Adipose tissue (tissue), 3 donors: Measurements from ENCODE around the gene KIAA1217. TPM values are rescaled to one million over a fixed set of nuclear protein-coding genes. Genes with fewer than 3 reads are reported as not detected.

Source experiments
- H3K27ac ChIP-seq: one replicate; pipeline ENCODE4 v1.5.1; 2013; ENCODE audit warnings: low read depth, low read length
- WGBS, 3 donors: extraction: QIAGEN DNeasy Blood & Tissue Kit; methylation state at CpG; one replicate each; pipeline ENCODE4 v1.1.7; 2013; 5-methylcytosine and 5-hydroxymethylcytosine counted together
- polyA plus RNA-seq, 3 donors: library from polyadenylated mRNA; stranded (reverse); fragments of 200-250 nt; gene quantifications; one replicate each; pipeline ENCODE4 v1.2.3, GENCODE V29; 2013
- donor health status: healthy with polysubstance abuse.
- donor health status: Bipolar disorder and iron deficiency.
- donor health status: healthy.

The KIAA1217 gene
- polyA plus RNA-seq, 3 donors: 5.9 to 18.7 (median 13.3) TPM

DNA sequence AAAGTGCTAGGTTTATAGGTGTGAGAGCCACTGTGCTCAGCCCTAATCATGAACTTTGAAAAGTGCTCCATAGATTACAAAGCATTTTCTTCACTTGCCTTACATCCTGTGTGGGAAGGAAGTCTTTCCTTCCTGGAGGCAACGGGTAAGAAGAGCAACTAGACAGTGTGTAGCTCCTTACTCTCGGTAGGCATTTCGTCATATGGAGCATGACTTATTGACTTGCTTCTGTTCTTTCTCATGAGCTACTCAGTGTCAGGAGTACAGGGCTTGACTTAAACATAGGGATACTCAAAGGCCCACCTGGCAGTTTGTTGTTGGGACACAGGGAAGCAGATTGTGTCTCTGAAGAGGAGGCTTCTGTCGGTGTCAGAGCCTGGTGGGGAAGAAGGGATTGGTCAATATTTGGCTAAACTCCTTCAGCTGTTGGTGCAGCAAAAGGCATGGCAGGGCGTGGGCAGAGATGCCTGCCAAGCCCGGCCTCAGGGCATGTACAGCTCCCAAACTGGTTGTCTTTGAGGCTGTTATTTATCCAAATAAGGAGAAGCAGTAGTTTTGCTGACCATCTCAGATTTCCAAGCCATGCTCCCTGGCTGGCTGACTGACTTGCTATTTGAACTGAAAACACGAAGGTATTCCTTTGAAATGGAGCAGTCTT, 248.9 kb downstream of the KIAA1217 start:
- H3K27ac ChIP-seq: no peak overlapping the region
- 57 to 84% (median 60%) methylated on average over 7 of the region's 7 CpGs for WGBS, 3 donors

DNA sequence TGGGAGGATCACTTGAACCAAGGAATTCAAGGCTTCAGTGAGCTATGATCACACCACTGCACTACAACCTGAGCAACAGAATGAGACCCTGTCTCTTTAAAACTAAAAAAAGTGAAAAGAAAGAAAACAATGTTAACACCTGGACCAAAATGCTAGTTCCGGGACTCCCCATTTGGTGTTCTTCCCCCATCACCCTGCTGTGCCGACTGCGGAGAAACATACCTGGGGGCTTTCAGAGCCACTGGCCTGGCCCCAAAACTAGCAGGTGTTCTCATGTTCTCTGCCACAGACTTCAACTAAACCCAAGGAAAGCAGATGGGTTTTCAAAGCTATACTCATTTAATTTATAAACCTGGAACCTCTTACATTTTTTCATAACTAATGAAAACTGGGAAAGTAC, 250.9 kb downstream of the KIAA1217 start:
- H3K27ac ChIP-seq: no peak overlapping the region
- 70 to 97% (median 93%) methylated on average over 3 of the region's 3 CpGs for WGBS, 3 donors

DNA sequence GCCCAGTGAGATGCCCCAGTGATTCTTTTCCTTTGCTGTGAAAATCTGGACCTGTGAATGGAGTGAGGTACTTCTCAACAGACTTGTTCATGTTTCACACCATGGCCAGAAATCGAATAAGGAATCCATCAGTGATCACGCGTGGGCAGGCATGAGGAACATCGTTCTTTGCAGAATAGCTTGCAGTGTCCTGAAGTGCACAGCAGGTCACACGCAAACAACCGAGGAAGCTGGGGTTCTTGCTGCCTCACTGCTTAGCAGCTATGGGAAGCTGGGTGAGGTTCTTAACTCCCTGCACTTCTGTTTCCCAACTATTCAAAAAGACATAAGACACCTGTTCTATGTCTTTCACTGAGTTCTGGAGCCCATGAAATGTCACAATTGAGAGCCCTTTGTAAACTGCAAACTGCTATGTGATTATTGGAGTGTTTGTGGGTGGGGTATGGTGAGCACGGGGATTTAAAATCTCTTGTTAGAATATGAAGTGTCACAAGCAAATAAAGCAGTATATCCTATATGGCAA, 253.4 kb downstream of the KIAA1217 start:
- WGBS, 3 donors: 82 to 84% (median 82%) methylated on average over 7 of the region's 7 CpGs

DNA sequence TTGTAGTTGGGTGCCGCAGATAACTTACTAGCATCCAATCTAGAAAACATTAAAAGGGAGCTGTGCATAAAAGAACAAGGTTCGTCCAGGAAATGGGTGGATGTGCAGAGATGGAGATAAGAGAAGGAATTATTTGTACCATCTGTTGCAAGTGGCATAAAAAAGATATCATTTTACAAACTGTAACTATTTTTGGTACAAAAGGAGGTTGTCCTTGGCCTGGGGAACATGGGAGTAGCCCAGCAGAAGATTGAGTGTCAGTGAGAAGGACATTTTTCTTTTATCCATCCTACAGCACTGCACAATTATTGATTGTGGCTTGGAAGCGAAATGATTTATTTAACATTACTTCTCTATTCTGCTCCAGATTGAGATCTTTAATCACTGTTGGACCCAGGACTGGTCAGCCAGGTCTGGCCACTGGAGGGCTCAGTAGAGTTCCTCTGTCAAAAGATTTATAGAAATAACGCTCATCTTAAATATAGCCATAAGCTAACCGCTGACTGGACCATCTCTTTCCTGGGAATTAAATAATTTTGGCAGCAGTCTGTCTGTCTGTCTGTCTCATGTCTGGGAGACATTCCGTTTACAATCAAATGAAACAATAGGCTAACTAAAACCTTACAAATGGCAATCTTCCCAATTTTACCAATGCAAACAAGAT, 254.1 kb downstream of the KIAA1217 start:
- WGBS, 3 donors: 56 to 80% (median 80%) methylated on average over 6 of the region's 6 CpGs
- no peak overlapping the region for H3K27ac ChIP-seq

More for the DNA sequence above, 253.4 kb downstream of the KIAA1217 start:
- no peak overlapping the region for H3K27ac ChIP-seq

DNA sequence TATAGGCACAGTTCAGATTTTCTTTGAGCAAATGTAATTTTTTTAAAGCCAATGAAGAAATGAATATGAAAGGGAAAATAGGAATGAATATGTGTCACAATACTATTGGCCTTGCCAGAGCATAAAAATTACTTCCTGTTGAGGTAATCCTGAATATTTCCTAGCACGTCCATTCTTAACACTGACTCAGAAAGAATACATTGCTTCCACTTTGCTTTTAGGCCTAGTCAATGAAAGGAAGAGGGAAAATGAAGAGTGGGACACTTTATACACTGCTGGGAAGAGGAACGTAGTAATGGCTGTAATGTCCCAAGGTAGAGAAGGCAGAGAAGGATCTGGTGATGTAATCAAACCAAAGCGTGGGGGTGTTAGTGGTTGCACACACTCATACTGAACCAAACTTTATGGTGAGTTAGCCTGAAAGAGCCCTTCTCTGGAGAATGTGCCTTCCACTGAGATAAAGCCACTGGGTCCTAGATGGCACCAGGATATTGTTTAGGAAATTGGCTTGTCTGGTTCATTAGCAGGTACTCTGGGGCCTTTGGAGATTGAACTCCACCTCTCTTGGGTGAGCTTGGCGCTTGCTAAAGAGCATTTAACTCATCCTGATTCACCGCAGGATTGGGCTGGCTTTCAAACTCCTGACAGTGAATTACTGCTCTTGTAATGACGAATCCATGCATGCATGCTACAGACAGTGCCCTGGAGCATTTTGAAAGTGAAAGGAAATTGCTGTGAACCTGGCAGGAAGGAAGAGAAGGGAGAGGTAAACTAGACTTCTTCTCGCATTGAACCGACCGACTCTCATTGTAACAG, 254.9 kb downstream of the KIAA1217 start:
- no peak overlapping the region for H3K27ac ChIP-seq
- WGBS, 3 donors: 51 to 72% (median 51%) methylated on average over 9 of the region's 9 CpGs

DNA sequence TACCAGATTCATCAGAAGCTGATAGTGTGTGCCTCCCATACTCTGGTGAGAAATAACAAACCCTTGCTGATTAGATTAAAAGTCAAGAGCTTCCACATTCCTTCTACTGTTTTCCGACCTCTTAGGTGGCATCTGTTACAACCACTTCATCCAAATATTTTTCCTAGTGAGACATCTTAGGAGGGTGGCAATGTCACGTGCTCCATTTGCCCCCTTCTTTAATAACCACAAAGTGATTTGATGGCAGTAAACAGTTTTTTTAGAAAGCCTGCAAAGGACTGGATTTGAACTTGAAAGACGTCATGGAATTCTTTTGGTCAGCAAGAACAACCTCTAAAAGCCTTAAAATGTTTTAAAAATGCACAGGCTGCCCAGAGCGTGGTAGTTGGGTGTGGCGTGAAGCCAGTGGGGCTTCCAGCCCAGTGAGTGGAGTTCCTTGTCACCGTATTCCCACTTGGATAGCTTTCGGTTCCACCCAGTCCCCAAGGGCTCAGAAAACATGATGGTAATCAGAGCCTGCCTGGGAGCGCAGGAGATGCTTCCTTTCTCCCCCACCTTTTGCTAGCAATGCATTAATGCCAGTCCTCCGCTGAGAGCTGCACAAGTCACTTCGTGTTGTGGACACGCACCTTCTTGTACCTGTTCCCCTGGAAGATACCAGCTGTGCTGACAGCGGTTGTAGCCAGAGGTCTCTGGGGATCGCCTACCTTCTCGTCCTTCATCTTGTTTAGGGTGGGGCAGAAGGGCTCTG, 256.4 kb downstream of the KIAA1217 start:
- WGBS, 3 donors: 29 to 81% (median 75%) methylated on average over 14 of the region's 14 CpGs

DNA sequence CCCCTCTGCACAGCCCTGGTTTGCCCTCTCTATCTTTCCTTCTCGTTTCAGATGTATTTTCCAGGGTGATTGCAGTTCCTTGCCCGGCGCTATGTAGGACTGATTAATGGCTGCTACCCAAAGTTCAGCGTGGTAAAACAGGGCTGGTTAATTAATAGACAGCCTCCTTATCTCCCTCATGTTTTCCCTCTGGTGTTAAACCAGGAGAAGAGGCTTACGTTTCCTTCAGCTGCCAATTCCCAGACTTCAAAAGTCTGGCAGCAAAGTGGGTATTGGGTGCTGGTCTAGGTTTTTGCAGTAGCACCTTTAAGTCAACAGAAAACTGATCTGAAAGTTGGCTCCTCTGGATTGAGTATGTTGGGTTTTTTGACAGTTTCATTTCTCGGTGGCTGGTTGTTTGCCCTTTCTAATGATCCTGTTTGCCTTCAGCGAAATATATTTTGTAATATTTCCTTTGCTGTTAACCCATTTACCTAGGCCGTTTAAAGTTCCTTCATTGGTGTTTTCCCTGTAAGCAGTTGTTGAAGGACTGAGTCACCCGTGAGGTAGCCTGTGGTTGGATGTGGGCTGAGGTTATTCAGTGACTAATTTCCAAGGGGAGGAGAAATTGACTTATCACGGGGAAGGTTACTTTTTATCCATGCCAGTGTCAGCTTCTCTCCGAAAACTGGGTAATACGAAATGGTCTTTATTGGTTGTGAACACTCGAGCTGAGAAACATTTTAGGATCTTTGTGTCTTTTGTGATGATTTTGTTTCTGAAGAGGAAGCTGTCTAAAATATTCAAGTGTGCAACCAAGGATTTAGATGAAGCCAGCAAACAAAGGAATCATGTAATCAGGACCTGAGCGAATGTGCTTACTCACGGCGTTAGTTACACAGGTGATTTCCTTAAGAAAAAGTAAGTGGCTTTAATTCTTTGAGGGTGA, 257.2 kb downstream of the KIAA1217 start:
- H3K27ac ChIP-seq: no peak overlapping the region
- WGBS, 3 donors: 24 to 68% (median 68%) methylated on average over 16 of the region's 16 CpGs

More for the DNA sequence above, 256.4 kb downstream of the KIAA1217 start:
- no peak overlapping the region for H3K27ac ChIP-seq

DNA sequence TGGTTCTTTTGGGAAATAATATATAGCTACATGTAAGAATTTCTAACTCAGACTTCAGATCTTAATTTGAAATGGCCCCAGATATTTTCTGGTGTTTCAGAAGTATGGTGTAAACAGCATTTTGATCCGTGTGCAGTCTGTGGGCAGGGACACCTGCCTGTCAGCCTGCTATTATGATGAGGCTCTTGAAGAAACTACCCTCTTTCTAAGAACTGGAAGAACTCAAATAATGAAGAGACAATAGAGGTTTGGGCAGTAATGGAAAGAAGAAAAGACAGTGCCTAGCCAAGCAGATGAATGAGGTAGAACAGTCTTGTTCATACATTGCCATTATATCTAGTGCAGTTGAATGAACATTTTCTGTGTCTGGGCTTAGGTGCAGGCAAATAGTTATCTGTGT, 258.2 kb downstream of the KIAA1217 start:
- 20 to 82% (median 76%) methylated on average over 1 of the region's 1 CpG for WGBS, 3 donors

DNA sequence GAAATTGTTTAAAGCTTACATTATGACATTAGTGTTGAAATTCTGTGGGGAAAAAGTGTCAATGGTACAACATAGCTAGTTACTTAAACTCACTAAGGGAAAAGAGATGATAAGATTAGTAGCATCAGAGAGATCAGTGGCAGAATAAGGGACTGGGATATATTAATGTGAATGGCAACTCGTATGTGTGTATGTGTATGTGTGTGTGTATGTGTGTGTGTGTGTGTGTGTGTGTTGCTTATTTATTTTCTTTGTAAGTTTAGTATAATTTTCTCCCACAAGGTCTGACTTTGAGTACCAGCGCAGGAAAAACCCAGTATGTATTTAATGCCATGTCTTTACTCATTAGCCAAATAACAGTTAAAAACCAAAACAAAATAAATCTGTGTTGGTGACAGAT, 258.7 kb downstream of the KIAA1217 start:
- H3K27ac ChIP-seq: no peak overlapping the region
- WGBS, 3 donors: 46 to 77% (median 74%) methylated on average over 2 of the region's 2 CpGs

More for the DNA sequence above, 258.2 kb downstream of the KIAA1217 start:
- H3K27ac ChIP-seq: no peak overlapping the region

DNA sequence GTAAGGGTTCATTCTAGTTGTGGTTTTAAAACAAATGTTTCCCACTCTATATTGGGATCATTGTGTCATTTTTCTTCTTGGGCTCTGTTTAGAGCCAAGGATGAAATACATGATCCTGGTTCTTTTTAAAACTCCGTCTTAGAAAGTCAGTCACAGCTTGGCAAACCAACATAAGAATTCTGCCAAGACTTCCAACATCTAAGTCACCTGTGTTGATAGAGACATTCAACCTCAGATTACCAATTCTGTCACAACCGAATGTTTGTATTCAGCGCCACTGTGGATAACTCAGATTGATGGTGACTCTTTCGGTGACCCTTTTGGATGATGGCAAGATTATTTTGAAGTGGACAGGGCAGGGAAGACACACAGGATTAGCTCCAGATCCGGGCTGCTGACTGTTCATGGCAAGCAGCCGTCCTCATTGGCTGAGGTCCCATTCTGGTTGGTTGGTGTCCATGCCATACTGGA, 259.4 kb downstream of the KIAA1217 start:
- WGBS, 3 donors: 24 to 77% (median 73%) methylated on average over 6 of the region's 6 CpGs
- H3K27ac ChIP-seq: no peak overlapping the region

DNA sequence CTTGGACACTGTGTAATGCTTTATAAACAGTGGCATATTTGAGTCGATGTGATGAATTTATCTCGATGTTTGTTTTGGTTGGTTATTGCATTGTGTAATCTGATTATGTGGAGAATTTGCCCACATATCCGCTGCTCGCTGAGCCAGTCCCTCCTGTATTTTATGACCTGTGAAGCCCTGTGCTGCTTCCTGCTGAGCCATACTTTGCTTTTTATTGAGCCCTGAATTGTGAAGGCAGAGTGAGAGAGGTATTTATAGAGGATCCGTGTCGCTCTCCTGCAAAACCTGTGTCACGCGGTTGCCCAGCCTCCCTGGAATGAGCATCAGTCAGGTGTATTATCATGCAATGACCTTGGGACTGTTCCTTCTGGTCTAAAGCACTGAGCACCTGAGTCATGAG, 261.1 kb downstream of the KIAA1217 start:
- 61 to 95% (median 86%) methylated on average over 8 of the region's 8 CpGs for WGBS, 3 donors
- H3K27ac ChIP-seq: no peak overlapping the region

DNA sequence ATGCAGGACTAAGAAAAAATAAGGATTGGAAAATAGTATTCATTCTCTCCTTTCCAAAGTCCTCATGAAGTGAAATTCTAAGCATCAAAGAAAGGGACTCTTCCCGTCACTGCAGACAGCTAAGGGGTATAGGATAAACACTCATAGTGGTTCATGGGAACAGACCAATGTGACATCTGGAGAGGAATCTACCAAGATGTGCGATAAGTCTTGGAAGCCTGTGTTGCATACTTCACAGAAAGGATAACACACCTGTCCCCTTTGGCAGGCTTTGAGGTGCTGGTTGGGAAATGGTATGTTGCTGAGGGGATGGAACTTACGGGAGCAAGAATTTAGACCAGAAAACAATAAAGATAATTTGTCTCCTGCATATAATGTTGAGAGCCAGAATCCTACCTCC, 266.7 kb downstream of the KIAA1217 start:
- WGBS, 3 donors: 79 to 100% (median 83%) methylated on average over 3 of the region's 3 CpGs
- no peak overlapping the region for H3K27ac ChIP-seq

DNA sequence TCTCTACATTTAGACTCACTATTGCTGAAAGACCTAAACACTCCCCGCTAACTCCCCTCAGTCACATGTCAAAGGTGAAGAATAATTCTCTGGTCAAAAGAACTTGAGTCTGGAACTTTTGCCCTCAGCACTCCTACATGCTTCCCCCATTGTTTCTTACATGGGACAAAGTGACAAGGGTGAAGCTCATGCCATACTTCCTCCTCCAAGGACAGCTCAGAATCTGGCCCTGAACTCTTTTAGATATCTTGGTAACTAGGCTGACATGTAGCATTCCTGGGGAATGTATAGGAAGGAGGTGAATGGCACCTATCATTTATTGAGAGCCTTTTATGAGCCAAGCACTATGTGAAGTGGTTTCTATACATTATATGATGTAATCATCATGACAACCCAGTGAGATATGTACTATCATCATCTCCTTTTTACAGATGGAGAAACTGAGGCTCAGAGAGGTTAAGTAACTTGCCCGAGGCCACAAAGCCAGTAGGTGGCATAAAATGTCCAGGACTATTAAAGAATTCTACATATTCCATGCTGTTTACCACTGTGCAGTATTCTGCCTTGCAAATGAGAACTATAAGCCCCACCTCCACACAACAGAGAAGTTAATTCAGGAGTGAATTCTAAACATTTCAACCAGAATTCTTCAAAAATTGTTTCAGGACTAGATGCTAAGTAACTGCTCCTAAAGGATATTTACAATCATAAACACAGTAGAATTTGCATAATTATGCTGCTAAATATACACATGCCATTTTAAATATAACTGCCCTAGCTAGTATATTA, 268.2 kb downstream of the KIAA1217 start:
- 91 to 97% (median 95%) methylated on average over 2 of the region's 2 CpGs for WGBS, 3 donors
- H3K27ac ChIP-seq: no peak overlapping the region

DNA sequence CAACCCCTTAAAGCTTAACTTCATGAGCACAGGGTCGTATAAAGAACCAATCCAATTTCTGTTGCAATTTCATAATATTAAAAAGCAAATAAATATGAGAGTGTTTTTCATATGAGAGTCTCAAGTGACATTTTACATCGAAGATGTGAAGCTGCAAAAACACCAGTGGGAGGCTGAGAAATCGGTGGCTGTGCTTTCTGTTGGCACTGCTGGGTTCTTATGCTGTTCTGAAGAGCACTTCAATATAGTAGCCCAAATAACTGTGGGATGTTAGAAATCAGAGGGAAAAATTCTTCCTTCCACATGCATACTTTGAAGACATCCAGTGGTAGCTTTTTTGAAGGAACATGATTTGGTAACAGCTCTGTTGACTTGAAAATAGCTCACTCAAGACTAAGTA, 269.0 kb downstream of the KIAA1217 start:
- no peak overlapping the region for H3K27ac ChIP-seq
- WGBS, 3 donors: 92 to 97% (median 92%) methylated on average over 3 of the region's 3 CpGs

DNA sequence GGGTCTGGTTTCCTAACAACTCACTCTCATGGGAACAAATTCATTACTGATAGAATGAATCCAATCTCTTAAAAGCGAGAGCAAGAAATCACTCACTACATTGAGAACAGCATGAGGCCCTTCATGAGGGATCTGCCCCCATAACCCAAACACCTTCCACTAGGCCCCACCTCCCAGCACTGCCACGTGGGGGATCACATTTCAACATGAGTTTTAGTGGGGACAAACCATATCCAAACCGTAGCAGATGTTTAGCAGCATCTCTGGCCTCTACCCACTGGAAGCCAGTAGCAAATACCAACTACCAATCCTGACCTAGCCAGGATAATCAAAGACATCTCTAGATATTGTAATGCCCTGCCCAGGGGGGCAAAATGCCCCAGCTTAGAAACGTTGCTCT, 270.9 kb downstream of the KIAA1217 start:
- no peak overlapping the region for H3K27ac ChIP-seq
- 70 to 83% (median 71%) methylated on average over 4 of the region's 4 CpGs for WGBS, 3 donors

DNA sequence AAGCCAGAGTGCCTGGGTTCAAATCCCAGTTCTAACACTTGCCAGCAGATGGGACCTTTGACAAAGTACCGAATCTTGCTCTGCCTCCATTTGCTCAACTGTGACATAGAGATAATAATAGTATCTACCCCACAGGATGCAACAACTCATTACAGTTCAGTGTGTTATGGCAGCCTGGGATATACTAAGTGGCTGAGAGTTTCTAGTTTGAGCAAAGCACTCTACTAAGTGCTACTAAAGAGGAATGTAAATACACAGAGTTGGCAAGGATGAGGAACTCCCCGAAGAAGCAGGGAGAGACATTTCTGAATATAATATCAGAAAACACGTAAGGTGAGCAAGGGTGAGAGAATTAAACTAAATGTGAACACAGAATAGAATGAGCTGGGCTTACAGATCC, 271.5 kb downstream of the KIAA1217 start:
- WGBS, 3 donors: 86 to 90% (median 89%) methylated on average over 3 of the region's 3 CpGs
- no peak overlapping the region for H3K27ac ChIP-seq

DNA sequence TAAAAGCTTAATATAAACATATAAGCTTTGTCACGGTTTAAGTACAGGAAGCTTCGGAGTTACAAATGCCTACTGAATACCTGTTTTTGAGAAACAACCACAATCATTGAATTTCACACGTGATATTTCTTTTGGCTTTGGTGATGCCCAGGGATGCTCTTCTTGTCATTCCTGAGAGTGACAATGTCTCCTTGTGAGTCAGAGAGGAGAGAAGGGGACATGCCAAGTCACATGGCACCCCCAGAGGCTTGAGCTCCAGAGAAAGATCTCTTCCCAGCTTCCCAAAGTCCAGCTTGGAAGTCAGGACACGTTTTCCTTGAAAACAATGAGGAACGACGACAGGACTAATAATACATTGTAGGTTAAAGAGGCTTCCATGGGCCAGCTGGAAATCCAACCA, 272.3 kb downstream of the KIAA1217 start:
- WGBS, 3 donors: 80 to 87% (median 84%) methylated on average over 6 of the region's 6 CpGs
- no peak overlapping the region for H3K27ac ChIP-seq
